Esophagus muscularis mucosa (tissue), 4 donors: ENCODE data around the gene APLN. TPM values are rescaled to one million over a fixed set of nuclear protein-coding genes. Genes with fewer than 3 reads are reported as not detected.

ENCODE experiments used
- DNase-seq: peaks from one replicate; pipeline ENCODE4 v3.0.0-alpha.2; 2017; ENCODE audit errors: extremely low spot score
- H3K27ac ChIP-seq, 4 donors: fragments of 200-600 bp; sonication (generic); replicated peaks in 1 of 4; 1 replicate in 3 of 4; 2 replicates in 1 of 4; pipeline ENCODE4 v1.5.1; 2016 to 2019; ENCODE audit warnings: mild to moderate bottlenecking in 1 of 4
- H3K27me3 ChIP-seq, 4 donors: fragments of 200-600 bp; sonication (generic); one replicate each; pipeline versions ENCODE4 v1.5.1 to v1.6.0; 2016 to 2019
- H3K36me3 ChIP-seq, 4 donors: fragments of 200-600 bp; sonication (generic); one replicate each; pipeline ENCODE4 v1.5.1; 2016 to 2019
- H3K4me1 ChIP-seq, 4 donors: fragments of 200-600 bp; sonication (generic); one replicate each; pipeline ENCODE4 v1.5.1; 2016 to 2019
- H3K4me3 ChIP-seq, 4 donors: fragments of 200-600 bp; sonication (generic); 1 replicate in 2 of 4; 2 replicates in 2 of 4; pipeline ENCODE4 v1.5.1; 2016 to 2019; ENCODE audit warnings: mild to moderate bottlenecking in 4 of 4, moderate library complexity in 1 of 4
- H3K9me3 ChIP-seq, 4 donors: fragments of 200-600 bp; sonication (generic); 1 replicate in 3 of 4; 2 replicates in 1 of 4; pipeline ENCODE4 v1.5.1; 2016 to 2019
- EP300 ChIP-seq: sonication (generic); formaldehyde crosslinking; IDR thresholded peaks from one replicate; pipeline ENCODE4 v1.6.1; 2017; ENCODE audit warnings: antibody characterized with exemption
- POLR2A ChIP-seq: fragments of 450-650 bp; IDR thresholded peaks from one replicate; pipeline ENCODE4 v1.6.1; 2017; ENCODE audit warnings: antibody characterized with exemption, moderate library complexity, mild to moderate bottlenecking, low read depth
- POLR2AphosphoS5 ChIP-seq, 2 donors: sonication (generic); formaldehyde crosslinking; IDR thresholded peaks; one replicate each; pipeline ENCODE4 v1.6.1; 2017; ENCODE audit warnings: antibody characterized with exemption in 2 of 2
- WGBS: methylation state at CpG from one replicate; pipeline ENCODE4 v1.1.5; 2018; 5-methylcytosine and 5-hydroxymethylcytosine counted together
- intact Hi-C: fragments of 100-400 bp; cut with DNase I; formaldehyde crosslinking; loops from one replicate; pipeline ENCODE4 v1.15.1; 2023
- total RNA-seq, 4 donors: library from RNA; depleted of rRNA; stranded (reverse); fragments of >200 nt; gene quantifications; one replicate each; pipeline versions ENCODE4 v1.1.0 to v1.2.1, GENCODE V29; 2016
- TF ChIP-seq, protein P1 (sequence below), 3 experiments: fragments of 200-600 bp in 2 of 3; fragments of 450-650 bp in 1 of 3; sonication (generic) in 2 of 3; IDR thresholded peaks; one replicate each; pipeline ENCODE4 v1.5.1; 2017 to 2019; ENCODE audit warnings: antibody characterized with exemption in 3 of 3, mild to moderate bottlenecking in 2 of 3, moderate library complexity in 1 of 3

Gene APLN
- total RNA-seq, 4 donors from 2014 or later, result 0.42 to 0.99 (median 0.78) TPM

DNA sequence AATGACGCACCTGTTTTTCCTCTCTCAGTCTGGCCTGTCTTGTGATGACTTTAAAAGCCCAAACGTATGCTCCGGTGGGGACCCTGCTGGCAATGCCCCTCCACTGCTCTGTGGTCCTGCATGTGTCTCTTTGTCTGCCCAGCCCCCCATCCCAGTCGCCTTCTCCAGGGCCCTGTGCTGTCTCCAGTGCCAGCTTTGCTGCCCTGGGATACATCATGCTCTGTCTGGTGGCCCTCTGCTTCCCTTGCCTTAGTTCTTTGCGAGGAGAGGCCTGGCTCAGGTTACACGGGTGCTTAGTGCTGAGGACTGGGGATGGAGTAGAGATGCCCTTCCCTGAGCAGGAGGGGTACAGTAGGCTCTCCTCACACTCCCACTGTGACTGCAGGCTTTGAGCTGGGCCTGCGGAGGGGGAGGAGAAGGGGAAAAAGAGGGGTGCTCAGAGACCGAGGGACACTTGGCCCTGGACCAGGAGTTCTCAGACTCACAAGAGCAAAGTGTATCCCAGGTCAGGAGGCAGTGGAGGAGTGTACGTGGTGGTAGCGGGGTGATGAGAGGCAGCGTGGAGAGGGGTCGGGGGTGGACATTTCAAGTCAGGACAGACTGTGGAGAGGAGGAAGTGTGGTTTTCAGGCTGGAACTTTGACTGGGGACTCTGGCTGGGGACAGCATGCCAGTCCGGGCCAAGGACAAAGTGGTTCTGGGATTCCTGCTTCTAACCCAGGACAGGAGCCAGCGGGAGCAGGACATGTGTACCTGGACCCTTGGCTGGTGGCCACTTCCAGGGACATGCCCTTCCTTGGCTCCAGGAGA lies 2.8 kb downstream of the APLN start:
- TF ChIP-seq, protein P1, sequence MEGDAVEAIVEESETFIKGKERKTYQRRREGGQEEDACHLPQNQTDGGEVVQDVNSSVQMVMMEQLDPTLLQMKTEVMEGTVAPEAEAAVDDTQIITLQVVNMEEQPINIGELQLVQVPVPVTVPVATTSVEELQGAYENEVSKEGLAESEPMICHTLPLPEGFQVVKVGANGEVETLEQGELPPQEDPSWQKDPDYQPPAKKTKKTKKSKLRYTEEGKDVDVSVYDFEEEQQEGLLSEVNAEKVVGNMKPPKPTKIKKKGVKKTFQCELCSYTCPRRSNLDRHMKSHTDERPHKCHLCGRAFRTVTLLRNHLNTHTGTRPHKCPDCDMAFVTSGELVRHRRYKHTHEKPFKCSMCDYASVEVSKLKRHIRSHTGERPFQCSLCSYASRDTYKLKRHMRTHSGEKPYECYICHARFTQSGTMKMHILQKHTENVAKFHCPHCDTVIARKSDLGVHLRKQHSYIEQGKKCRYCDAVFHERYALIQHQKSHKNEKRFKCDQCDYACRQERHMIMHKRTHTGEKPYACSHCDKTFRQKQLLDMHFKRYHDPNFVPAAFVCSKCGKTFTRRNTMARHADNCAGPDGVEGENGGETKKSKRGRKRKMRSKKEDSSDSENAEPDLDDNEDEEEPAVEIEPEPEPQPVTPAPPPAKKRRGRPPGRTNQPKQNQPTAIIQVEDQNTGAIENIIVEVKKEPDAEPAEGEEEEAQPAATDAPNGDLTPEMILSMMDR (IDR thresholded peaks at IDR 0.05), result no peak
- intact Hi-C loops, result no loop called here
- Histone ChIP-seq H3K27ac (no peak overlapping the region), H3K4me3 (no peak overlapping the region), H3K36me3 (peaks cover 0 to 4% (median 0%) of the 10 kb centered on the region in 4 donors), H3K27me3 (no peaks in the 10 kb centered on the region), H3K4me1 (peaks cover 15 to 26% (median 18%) of the 10 kb centered on the region in 4 donors), H3K9me3 (no peaks in the 10 kb centered on the region)
- 79% methylated on average over 12 of the region's 14 CpGs for WGBS
- DNase-seq, result peak; percentile 21

DNA sequence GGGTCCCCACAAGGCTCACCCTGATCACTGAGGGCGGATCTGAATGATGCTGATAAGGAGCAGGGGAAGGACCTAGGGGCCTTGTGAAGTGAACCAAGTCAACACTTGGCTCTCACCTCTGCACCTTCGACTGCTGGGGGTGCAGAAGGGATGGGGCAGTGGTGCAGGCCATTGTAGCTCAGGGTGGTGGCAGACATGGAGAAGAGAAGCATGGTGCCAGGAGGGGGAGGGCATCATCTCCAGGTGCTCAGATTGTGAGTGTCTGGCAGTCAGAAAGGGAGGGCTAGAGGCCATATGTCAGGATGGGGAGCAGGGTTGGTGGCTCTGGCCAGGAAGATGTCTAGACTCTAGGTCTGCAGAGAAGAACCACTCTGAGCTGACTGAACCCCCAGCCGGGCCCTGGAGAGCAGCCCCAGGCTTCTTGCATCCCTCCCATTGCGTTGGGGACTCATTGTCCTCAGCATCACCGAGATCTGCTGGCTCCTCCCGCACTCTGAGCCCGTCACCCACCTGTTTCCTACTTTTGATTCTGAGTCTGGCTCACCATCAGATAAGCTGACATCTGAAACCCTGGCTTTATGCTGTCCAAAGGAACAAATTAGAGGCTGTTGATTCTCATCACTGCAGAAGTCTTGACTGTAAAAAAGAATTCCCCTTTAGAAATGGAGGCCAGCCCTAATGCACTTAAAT lies 3.8 kb downstream of the APLN start:
- Histone ChIP-seq H3K9me3 (no peaks in the 10 kb centered on the region), H3K27ac (no peak overlapping the region), H3K4me1 (peaks cover 15 to 26% (median 18%) of the 10 kb centered on the region in 4 donors), H3K36me3 (peaks cover 0 to 4% (median 0%) of the 10 kb centered on the region in 4 donors), H3K4me3 (no peak overlapping the region), H3K27me3 (no peaks in the 10 kb centered on the region)
- DNase-seq, result peak; percentile 50
- 70% methylated on average over 5 of the region's 7 CpGs for WGBS
- intact Hi-C loops, result no loop called here
- TF ChIP-seq POLR2A, result no peak
- TF ChIP-seq POLR2AphosphoS5 (IDR thresholded peaks at IDR 0.05), result no peak
- no peak for TF ChIP-seq EP300
- TF ChIP-seq, protein P1 (IDR thresholded peaks at IDR 0.05), result no peak

DNA sequence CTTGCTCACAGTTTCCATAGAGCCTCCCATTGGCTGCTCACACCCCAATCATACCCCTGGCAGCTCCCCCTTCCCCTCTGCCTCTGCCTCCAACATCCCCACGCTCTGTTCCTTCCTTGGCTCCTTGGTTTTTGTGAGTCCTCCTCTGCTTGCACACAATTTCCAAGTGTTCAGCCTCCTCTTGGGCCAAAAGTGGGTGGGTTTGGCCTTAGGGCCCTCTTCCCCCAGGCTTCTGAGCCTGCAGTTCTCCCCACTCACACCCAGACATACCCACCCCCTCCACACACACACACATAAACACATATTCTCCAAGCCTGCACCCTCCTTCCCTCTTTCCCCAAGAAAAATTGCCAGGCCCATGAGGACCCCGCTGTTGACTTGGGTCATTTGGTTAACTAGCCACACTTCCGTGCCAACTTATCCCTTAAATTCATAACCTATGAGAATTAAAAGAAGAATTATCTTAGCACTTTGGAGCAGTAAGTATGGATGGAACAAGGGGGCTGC lies 4.5 kb downstream of the APLN start:
- Histone ChIP-seq H3K9me3 (no peaks in the 10 kb centered on the region), H3K27me3 (no peaks in the 10 kb centered on the region), H3K27ac (no peak overlapping the region), H3K36me3 (peaks cover 0 to 4% (median 0%) of the 10 kb centered on the region in 4 donors), H3K4me3 (no peak overlapping the region), H3K4me1 (peaks cover 15 to 23% (median 17%) of the 10 kb centered on the region in 4 donors)
- intact Hi-C loops, result no loop called here
- WGBS, result 70% methylated on average over 3 of the region's 3 CpGs
- TF ChIP-seq EP300, result no peak
- TF ChIP-seq, protein P1 (IDR thresholded peaks at IDR 0.05), result no peak
- TF ChIP-seq POLR2AphosphoS5 (IDR thresholded peaks at IDR 0.05), result no peak
- TF ChIP-seq POLR2A, result no peak
- DNase-seq, result no peak

DNA sequence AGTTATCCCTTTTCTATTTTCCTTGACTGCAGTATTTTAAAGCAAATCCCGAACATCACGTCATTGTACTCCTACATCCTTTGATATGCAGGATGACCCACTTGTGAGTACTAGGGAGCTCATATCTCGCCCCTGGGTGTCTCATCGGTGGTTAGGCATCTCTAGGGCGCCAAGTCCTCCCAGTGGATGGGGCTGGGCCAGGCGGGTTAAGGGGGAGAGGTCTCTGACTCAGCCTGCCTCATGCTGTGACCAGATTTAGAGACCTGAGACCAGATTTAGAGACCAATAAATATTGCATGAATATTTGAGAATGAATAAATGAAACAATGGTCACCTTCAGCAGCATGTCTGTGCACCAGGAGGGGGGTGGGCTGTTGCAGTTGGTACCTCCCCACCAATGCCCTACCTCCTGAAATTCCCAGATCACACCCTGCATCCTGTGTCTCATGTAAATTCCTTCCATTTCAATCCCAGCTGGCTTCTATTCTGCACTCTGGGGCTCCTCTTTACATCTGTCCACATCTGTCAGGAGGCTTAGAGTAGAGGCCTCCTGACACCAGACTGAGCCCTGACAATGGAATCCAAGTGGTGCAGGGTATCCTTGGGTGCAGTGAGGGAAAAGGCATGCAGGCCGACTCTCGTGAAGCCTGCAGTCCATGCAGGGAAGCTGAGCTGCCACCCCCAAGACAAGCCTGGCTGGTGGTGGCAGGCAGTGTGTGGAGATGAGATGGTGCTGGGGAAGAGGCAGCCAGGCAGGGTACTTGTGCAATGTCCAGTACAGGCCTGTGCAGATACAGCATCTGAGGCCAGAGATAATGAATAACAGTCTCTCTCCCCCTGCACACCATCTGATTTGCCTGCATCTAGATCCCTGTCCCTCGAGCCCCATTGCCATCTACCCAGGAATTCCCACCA lies 5.2 kb downstream of the APLN start:
- Histone ChIP-seq H3K9me3 (no peaks in the 10 kb centered on the region), H3K4me3 (no peak overlapping the region), H3K36me3 (peaks cover 0 to 4% (median 0%) of the 10 kb centered on the region in 4 donors), H3K4me1 (peaks cover 11 to 16% (median 14%) of the 10 kb centered on the region in 4 donors), H3K27me3 (no peaks in the 10 kb centered on the region), H3K27ac (no peak overlapping the region)
- intact Hi-C loops, result no loop called here
- peak; percentile 12 for DNase-seq
- WGBS, result 76% methylated on average over 8 of the region's 9 CpGs
- TF ChIP-seq EP300 (no peak), POLR2AphosphoS5 (IDR thresholded peaks at IDR 0.05) (no peak), POLR2A (no peak)
- TF ChIP-seq, protein P1 (IDR thresholded peaks at IDR 0.05), result no peak
